CD4-positive, alpha-beta T cell treated with Interleukin-4 for 1 hour (primary cell): Measurements from ENCODE around the gene PPP1R37.

ENCODE experiments used
- DNase-seq, 2 donors: peaks; one replicate each; pipeline ENCODE4 v3.0.0-alpha.2; 2020 to 2022

PPP1R37 gene

GRCh38 chr19:45158503-45159209 lies 65.7 kb downstream of the PPP1R37 start:
- DNase-seq: no peak

GRCh38 chr19:45159210-45159970 lies 66.4 kb downstream of the PPP1R37 start:
- no peak for DNase-seq

GRCh38 chr19:45159971-45160324 lies 67.0 kb downstream of the PPP1R37 start:
- no peak for DNase-seq

GRCh38 chr19:45160870-45161737 lies 68.1 kb downstream of the PPP1R37 start, which contains the start of gene NKPD1:
TSS of gene NKPD1 (minus strand) at chr19:45160982. CDS start at chr19:45160150, 832 bp downstream.
- no peak for DNase-seq

GRCh38 chr19:45161738-45162607 lies 69.0 kb downstream of the PPP1R37 start:
- no peak for DNase-seq

- no peak for DNase-seq
These were observed 69.7 kb downstream of the PPP1R37 start for GRCh38 chr19:45162608-45163143.

GRCh38 chr19:45163156-45163555 lies 70.2 kb downstream of the PPP1R37 start:
- no peak for DNase-seq

GRCh38 chr19:45163751-45164460 lies 70.9 kb downstream of the PPP1R37 start:
- no peak for DNase-seq

- DNase-seq: peak; percentile 57 to 64
These were observed 71.8 kb downstream of the PPP1R37 start for GRCh38 chr19:45164577-45165335.

- DNase-seq: no peak
These were observed 73.8 kb downstream of the PPP1R37 start for GRCh38 chr19:45166723-45167252.

GRCh38 chr19:45168767-45169351 lies 75.9 kb downstream of the PPP1R37 start:
- DNase-seq: no peak

GRCh38 chr19:45169602-45170001 lies 76.6 kb downstream of the PPP1R37 start:
- DNase-seq: no peak

- no peak for DNase-seq
These were observed 77.4 kb downstream of the PPP1R37 start for GRCh38 chr19:45170146-45171106.

- DNase-seq: peak; percentile 67 to 82
These were observed 78.2 kb downstream of the PPP1R37 start for GRCh38 chr19:45171211-45171623.

- DNase-seq: peak; percentile 39 to 46
These were observed 79.2 kb downstream of the PPP1R37 start for GRCh38 chr19:45172173-45172572.

- no peak for DNase-seq
These were observed 79.7 kb downstream of the PPP1R37 start for GRCh38 chr19:45172611-45173208.

- no peak for DNase-seq
These were observed 80.8 kb downstream of the PPP1R37 start for GRCh38 chr19:45173816-45174215.
